ENCODE data around the gene KIF2C.

- no peak for TF ChIP-seq EP300 (IDR thresholded peaks at IDR 0.05; ENCODE audit: borderline replicate concordance in 1 of 2, low read depth in 1 of 2, low read length in 1 of 2)
- no peak for TF ChIP-seq MAX (IDR thresholded peaks at IDR 0.05; ENCODE audit: low read depth)
- TF ChIP-seq GABPA (IDR thresholded peaks at IDR 0.05; ENCODE audit: low read depth), result no peak
- no peak for TF ChIP-seq EZH2phosphoT487 (IDR thresholded peaks at IDR 0.05; ENCODE audit: borderline replicate concordance, low read depth)
- TF ChIP-seq CTCF (IDR thresholded peaks at IDR 0.05), result no peak
- no peak for TF ChIP-seq REST (IDR thresholded peaks at IDR 0.05; ENCODE audit: low read depth, low read length)
- TF ChIP-seq FOXM1 (IDR thresholded peaks at IDR 0.05; ENCODE audit: low read depth), result no peak
- TF ChIP-seq MXI1 (IDR thresholded peaks at IDR 0.05; ENCODE audit: low read depth, low read length), result no peak
Observed at GRCh38 chr1:44733784-44734183, 5.9 kb upstream of the KIF2C start.
